A673 (cell line): ENCODE measurements around the gene INCA1. TPM values are rescaled to one million over a fixed set of nuclear protein-coding genes. Genes with fewer than 3 reads are reported as not detected.

Source experiments
- BruUV-seq: library from RNA; stranded (reverse); fragments of 400-500 nt; replicated peaks from 2 replicates; lab custom pipeline; 2021; lab: Mats Ljungman, UMichigan
- CTCF ChIA-PET: fragments of 300-600 bp; sonication (Branson Sonifier 250); formaldehyde crosslinking; loops from one replicate; lab custom pipeline; 2022; ENCODE audit warnings: antibody characterized with exemption; lab: Charles Lee
- POLR2A ChIA-PET: fragments of 300-600 bp; sonication (Branson Sonifier 250); formaldehyde crosslinking; loops from one replicate; lab custom pipeline; 2022; ENCODE audit warnings: antibody characterized with exemption; ENCODE audit not compliant: low non-redundant PET; lab: Charles Lee
- DNase-seq: peaks from one replicate; pipeline ENCODE4 v3.0.0-alpha.2; 2015; ENCODE audit warnings: low spot score
- H3K27ac ChIP-seq: fragments of 200-600 bp; sonication (generic); 2 replicates; pipeline ENCODE4 v1.5.1; 2016; ENCODE audit warnings: mixed run types, low read depth, mild to moderate bottlenecking, mixed read lengths, antibody characterized with exemption, low read length; ENCODE audit not compliant: poor library complexity, severe bottlenecking
- H3K27me3 ChIP-seq: fragments of 200-600 bp; sonication (generic); replicated peaks from 2 replicates; pipeline ENCODE4 v1.6.1; 2017; ENCODE audit warnings: mixed run types, low read depth, mild to moderate bottlenecking, mixed read lengths, antibody characterized with exemption, low read length; ENCODE audit not compliant: insufficient read depth, poor library complexity
- H3K36me3 ChIP-seq: fragments of 200-600 bp; sonication (generic); 2 replicates; pipeline ENCODE4 v1.6.1; 2016; ENCODE audit warnings: mixed run types, mild to moderate bottlenecking, mixed read lengths, antibody characterized with exemption, low read length; ENCODE audit not compliant: insufficient read depth, poor library complexity, severe bottlenecking
- H3K4me1 ChIP-seq: fragments of 200-600 bp; sonication (generic); 2 replicates; pipeline ENCODE4 v1.6.1; 2017; ENCODE audit warnings: mixed run types, mild to moderate bottlenecking, mixed read lengths, antibody characterized with exemption, low read length; ENCODE audit not compliant: insufficient read depth, poor library complexity, severe bottlenecking
- H3K4me3 ChIP-seq: fragments of 200-600 bp; sonication (generic); 2 replicates; pipeline ENCODE4 v1.5.1; 2016; ENCODE audit warnings: low read depth, mixed run types, mild to moderate bottlenecking, mixed read lengths, low read length; ENCODE audit not compliant: poor library complexity, severe bottlenecking
- H3K9me3 ChIP-seq: fragments of 200-600 bp; sonication (generic); 2 replicates; pipeline ENCODE4 v1.6.1; 2016; ENCODE audit warnings: mixed run types, low read depth, mild to moderate bottlenecking, mixed read lengths, antibody characterized with exemption, low read length; ENCODE audit not compliant: poor library complexity, severe bottlenecking
- CTCF ChIP-seq: fragments of 300-800, 200-600 bp; sonication (generic); conservative IDR thresholded peaks from 2 replicates; pipeline ENCODE4 v1.5.1; 2017; ENCODE audit warnings: low read depth, mild to moderate bottlenecking, antibody characterized with exemption, low read length, moderate library complexity, mixed read lengths
- EZH2 ChIP-seq: fragments of 200-600 bp; sonication (generic); IDR thresholded peaks from 2 replicates; pipeline ENCODE4 v1.6.1; 2017; ENCODE audit warnings: borderline replicate concordance, low read depth, mild to moderate bottlenecking, mixed read lengths, antibody characterized with exemption, low read length; ENCODE audit not compliant: poor library complexity, severe bottlenecking
- intact Hi-C: fragments of 100-400 bp; cut with micrococcal nuclease; formaldehyde crosslinking; loops from one replicate; pipeline ENCODE4 v1.10.0; 2022; ENCODE audit not compliant: unreplicated experiment
- total RNA-seq: library from RNA; stranded (reverse); gene quantifications from 2 replicates; pipeline ENCODE4 v1.2.3, GENCODE V29; 2021

INCA1 gene
- total RNA-seq, 1 experiment from 2014 or later: 0.62 TPM

GRCh38 chr17:4974115-4974670 lies 23.1 kb downstream of the INCA1 start:
- intact Hi-C loops: no loop called here
- Histone ChIP-seq H3K4me1 (peaks cover 2% of the 10 kb centered on the region), H3K4me3 (no peak overlapping the region), H3K27me3 (no peaks in the 10 kb centered on the region), H3K36me3 (peaks cover 7% of the 10 kb centered on the region), H3K9me3 (no peaks in the 10 kb centered on the region), H3K27ac (no peak overlapping the region)
- ChIA-PET CTCF (no interaction called here), POLR2A (no interaction called here)
- no peak for DNase-seq
- BruUV-seq: no TSS peak
- TF ChIP-seq EZH2 (no peak), CTCF (no peak)

- intact Hi-C loops: no loop called here
- no peak for TF ChIP-seq EZH2
- TF ChIP-seq CTCF: no peak
- no peak overlapping the region for H3K27ac ChIP-seq
- DNase-seq: no peak
- no TSS peak for BruUV-seq
- H3K36me3 ChIP-seq: peaks cover 2% of the 10 kb centered on the region
- H3K27me3 ChIP-seq: no peaks in the 10 kb centered on the region
- CTCF ChIA-PET: no interaction called here
- H3K4me1 ChIP-seq: peaks cover 9% of the 10 kb centered on the region
- no peaks in the 10 kb centered on the region for H3K9me3 ChIP-seq
- POLR2A ChIA-PET: no interaction called here
- H3K4me3 ChIP-seq: no peak overlapping the region
These were observed 23.8 kb downstream of the INCA1 start for GRCh38 chr17:4973256-4974114.

GRCh38 chr17:4972752-4973151 lies 24.6 kb downstream of the INCA1 start:
- POLR2A ChIA-PET: no interaction called here
- BruUV-seq: no TSS peak

More at GRCh38 chr17:4972752-4973151, 24.6 kb downstream of the INCA1 start:
- H3K36me3 ChIP-seq: no peaks in the 10 kb centered on the region
- H3K4me3 ChIP-seq: no peak overlapping the region
- TF ChIP-seq EZH2 (no peak), CTCF (no peak)
- H3K27ac ChIP-seq: no peak overlapping the region
- CTCF ChIA-PET: no interaction called here
- peaks cover 11% of the 10 kb centered on the region for H3K4me1 ChIP-seq
- H3K9me3 ChIP-seq: no peaks in the 10 kb centered on the region
- intact Hi-C loops: no loop called here
- H3K27me3 ChIP-seq: no peaks in the 10 kb centered on the region
- DNase-seq: no peak
